K562 (cell line): ENCODE data around the gene IFT81. TPM values are rescaled to one million over a fixed set of nuclear protein-coding genes. Genes with fewer than 3 reads are reported as not detected.

Source experiments
- ATF6 ChIP-seq: sonication (generic); formaldehyde crosslinking; IDR thresholded peaks from 2 replicates; pipeline ENCODE4 v1.4.0; 2020; ENCODE audit warnings: mild to moderate bottlenecking, missing genetic modification reagents
- EZH2 ChIP-seq: IDR thresholded peaks from 2 replicates; pipeline ENCODE4 v1.6.1; 2012; ENCODE audit warnings: low read depth, mild to moderate bottlenecking, inconsistent platforms, low read length, borderline replicate concordance
- FOXP1 ChIP-seq: sonication (generic); formaldehyde crosslinking; IDR thresholded peaks from 2 replicates; pipeline ENCODE4 v1.8.0; 2022; ENCODE audit warnings: mild to moderate bottlenecking, missing genetic modification reagents
- NR4A1 ChIP-seq, 2 experiments: fragments of 250-450 bp in 1 of 2; fragments of 450-650 bp in 1 of 2; sonication (Bioruptor Pico) in 1 of 2; IDR thresholded peaks; 2 replicates each; pipeline versions ENCODE4 v1.4.0 to v1.6.1; 2016 to 2020; ENCODE audit warnings: mild to moderate bottlenecking in 2 of 2, missing compliant biosample characterization in 1 of 2, missing genetic modification characterization in 1 of 2, moderate library complexity in 1 of 2
- POLR2B ChIP-seq: fragments of 450-650 bp; IDR thresholded peaks from 2 replicates; pipeline ENCODE4 v1.6.1; 2018; ENCODE audit warnings: low read depth; ENCODE audit not compliant: partially characterized antibody
- ZBTB1 ChIP-seq: sonication (generic); formaldehyde crosslinking; IDR thresholded peaks from 2 replicates; pipeline ENCODE4 v1.8.1; 2023; ENCODE audit warnings: missing genetic modification reagents, low read depth, mild to moderate bottlenecking, borderline replicate concordance
- ZNF395 ChIP-seq: fragments of 200-800 bp; sonication (Bioruptor generic); IDR thresholded peaks from 2 replicates; pipeline ENCODE4 v1.6.1; 2017; ENCODE audit warnings: missing genetic modification characterization, missing compliant biosample characterization
- polyA plus RNA-seq, 8 experiments: library from polyadenylated mRNA; depleted of rRNA in 4 of 8; stranded (reverse) in 5 of 8; unstranded in 3 of 8; fragments of >200 nt; fragmentation: Nextera tagmentation in 2 of 8; fragmentation: Illumina TruSeq in 1 of 8; extraction: Ambion mirVana in 2 of 8; extraction: Trizol in 1 of 8; gene quantifications; 2 replicates each; pipeline versions ENCODE4 v1.2.1 to v1.2.3, GENCODE V29; 2011 to 2014; ENCODE audit warnings: inconsistent platforms in 1 of 8, missing spikeins in 1 of 8
- total RNA-seq, 7 experiments: library from RNA; depleted of rRNA in 6 of 7; stranded (reverse); fragments of >200 nt in 6 of 7; fragmentation: Illumina TruSeq in 2 of 7; extraction: Trizol in 2 of 7; gene quantifications; 2 replicates each; pipeline versions ENCODE4 v1.2.1 to v1.2.3, GENCODE V29; 2011 to 2021; ENCODE audit warnings: low replicate concordance in 1 of 7
- TF ChIP-seq, protein P1 (sequence below): fragments of 450-650 bp; formaldehyde crosslinking; IDR thresholded peaks from 2 replicates; pipeline ENCODE4 v1.4.0; 2020; ENCODE audit warnings: mild to moderate bottlenecking

Gene IFT81
- total and polyA plus RNA-seq, 9 of the 15 experiments (the other 6 are each of a cell fraction or from before 2014, with no cell fraction given), result 2.8 to 11.9 (median 7.9) TPM

DNA sequence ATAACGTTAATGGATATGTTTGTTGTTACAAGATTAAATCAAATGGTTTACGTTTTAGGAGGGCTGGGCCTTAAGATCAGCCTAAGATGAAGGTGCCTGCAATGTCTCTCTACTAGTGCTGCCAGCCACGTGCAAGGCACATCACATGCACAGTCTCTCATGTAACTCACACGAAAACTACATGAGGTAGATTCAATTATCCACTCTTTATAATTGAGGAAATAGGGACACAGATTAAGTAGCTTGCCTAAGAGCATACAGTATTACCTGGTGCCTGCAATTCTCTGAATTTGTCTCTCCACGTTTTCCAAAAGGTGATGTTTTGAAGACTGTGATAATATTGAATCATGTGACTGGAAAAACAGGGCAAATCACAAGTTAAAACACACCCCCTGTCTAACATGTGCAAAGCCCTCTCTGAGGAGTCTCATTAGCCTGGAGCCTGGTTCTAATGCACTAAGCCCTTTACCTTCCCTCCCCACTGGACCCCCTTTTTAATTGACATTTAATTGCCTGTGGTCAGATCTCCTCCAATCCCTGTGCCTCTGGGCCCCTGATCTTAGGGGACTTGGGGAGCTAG lies 142.3 kb downstream of the IFT81 start (continued):
- TF ChIP-seq, protein P1, sequence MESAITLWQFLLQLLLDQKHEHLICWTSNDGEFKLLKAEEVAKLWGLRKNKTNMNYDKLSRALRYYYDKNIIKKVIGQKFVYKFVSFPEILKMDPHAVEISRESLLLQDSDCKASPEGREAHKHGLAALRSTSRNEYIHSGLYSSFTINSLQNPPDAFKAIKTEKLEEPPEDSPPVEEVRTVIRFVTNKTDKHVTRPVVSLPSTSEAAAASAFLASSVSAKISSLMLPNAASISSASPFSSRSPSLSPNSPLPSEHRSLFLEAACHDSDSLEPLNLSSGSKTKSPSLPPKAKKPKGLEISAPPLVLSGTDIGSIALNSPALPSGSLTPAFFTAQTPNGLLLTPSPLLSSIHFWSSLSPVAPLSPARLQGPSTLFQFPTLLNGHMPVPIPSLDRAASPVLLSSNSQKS (CRISPR knock-in tag), result no peak
- TF ChIP-seq ZBTB1 (no peak), NR4A1 (CRISPR knock-in tag; IDR thresholded peaks at IDR 0.05) (no peak), NR4A1 (tag; IDR thresholded peaks at IDR 0.05) (peak; percentile 70; the same call in 1 of the 2 replicates), FOXP1 (CRISPR knock-in tag) (no peak), ZNF395 (CRISPR knock-in tag) (no peak), ATF6 (CRISPR knock-in tag) (no peak), EZH2 (no peak), POLR2B (no peak)
